Measurements from ENCODE around the gene ADAMTS4.

The ADAMTS4 gene

DNA sequence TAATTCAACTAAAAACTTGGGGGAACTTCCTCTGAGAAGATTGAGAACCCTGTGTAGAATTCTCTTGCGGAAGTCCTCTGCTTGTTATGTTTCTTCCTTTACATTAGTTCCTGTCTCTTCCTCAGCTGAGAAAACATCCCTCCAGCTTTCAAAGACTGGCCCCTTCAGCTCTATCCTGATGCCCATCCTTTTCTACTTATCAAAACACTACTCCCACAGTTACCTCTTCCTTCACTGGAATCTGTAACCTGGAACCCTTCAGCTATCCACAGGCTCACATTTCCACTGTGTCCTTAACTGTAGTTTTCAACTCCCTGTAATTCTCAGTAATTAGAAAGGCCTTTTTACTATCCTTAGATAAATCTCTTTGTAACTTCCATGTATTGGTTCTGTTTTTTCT, 60.4 kb downstream of the ADAMTS4 start:
- no peak for DNase-seq

- DNase-seq: no peak
Measured at GRCh38 chr1:161137881-161138280, 61.0 kb downstream of the ADAMTS4 start.

Measured in T1000 (cell line).